Activated CD8-positive, alpha-beta memory T cell treated with anti-CD3 and anti-CD28 coated beads for 1 hour (primary cell): ENCODE data around the gene SPATA18.
"Not testable (repeated sequence)": the region's sequence is repeated elsewhere in the genome, so short reads cannot be mapped to it uniquely, and the experiment has no call there.

ENCODE experiments used
- DNase-seq, 2 donors: peaks; one replicate each; pipeline ENCODE4 v3.0.0-alpha.2; 2020; ENCODE audit warnings: low read depth in 1 of 2; ENCODE audit errors: extremely low read depth in 1 of 2

SPATA18 gene

DNA sequence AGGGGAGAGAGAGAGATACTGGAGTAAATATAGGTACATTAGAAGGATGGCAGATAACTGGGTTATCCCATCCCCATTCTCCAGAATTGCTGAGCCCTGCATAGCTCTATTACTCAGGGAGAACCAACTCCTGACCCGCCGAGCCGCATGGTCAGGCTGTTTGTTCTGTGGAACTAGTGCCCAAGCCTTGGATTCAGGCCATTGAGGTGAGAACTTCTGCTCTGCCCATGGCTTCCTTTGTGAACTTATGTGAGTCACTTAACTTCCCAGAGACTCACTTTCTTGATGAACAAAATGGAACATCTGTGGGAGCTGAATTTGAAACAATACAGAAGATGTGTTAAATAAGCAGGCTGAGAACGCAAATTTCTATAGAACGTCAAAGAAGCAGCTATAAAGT is 54.2 kb downstream of the SPATA18 start:
- no peak for DNase-seq

GRCh38 chr4:52106191-52106590 is 55.1 kb downstream of the SPATA18 start:
- no peak for DNase-seq

GRCh38 chr4:52106660-52107059 is 55.6 kb downstream of the SPATA18 start:
- no peak for DNase-seq

GRCh38 chr4:52107336-52107735 is 56.2 kb downstream of the SPATA18 start:
- no peak for DNase-seq

GRCh38 chr4:52107745-52108144 is 56.6 kb downstream of the SPATA18 start:
- no peak for DNase-seq

DNA sequence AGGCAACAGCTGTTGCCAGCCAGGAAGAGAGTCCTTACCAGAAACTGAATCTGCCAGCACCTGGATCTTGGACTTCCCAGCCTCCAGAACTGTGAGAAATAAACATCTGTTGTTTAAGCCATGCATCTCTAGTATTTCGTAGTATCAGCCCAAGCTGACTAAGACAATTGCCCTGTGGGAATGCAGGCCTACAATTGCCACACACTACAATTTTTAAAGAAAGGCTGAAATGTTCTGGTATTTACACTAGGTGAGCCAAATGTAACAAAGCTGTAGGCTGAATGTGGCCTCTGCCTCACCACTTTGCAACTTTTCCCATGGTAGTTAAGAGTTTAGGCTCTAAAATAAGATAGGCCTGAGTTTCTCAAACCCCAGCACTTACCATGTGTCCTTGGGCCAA is 59.1 kb downstream of the SPATA18 start:
- DNase-seq = no peak

GRCh38 chr4:52111995-52112394 is 60.9 kb downstream of the SPATA18 start:
- no peak for DNase-seq

DNA sequence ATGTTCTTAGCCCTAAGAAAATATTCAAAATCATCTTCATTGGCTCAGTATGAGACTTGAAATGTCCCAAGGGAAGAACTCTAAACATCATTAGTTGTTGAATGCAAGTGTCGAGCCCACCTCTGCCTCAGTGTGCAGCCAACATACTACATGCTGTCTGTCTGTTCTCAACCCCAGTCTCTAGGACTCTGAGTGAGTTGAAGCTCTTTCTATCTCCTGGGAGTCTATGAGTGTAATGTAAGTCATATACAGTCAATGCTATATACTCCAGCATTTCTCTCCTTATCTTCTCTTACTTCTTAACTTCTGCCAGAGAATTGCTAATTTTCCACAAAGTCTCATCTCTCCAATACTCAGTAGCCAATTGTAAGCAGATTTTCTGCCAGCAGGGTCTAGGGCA is 61.3 kb downstream of the SPATA18 start:
- no peak for DNase-seq

- DNase-seq = no peak
These were observed 65.5 kb downstream of the SPATA18 start for GRCh38 chr4:52116641-52117040.

DNA sequence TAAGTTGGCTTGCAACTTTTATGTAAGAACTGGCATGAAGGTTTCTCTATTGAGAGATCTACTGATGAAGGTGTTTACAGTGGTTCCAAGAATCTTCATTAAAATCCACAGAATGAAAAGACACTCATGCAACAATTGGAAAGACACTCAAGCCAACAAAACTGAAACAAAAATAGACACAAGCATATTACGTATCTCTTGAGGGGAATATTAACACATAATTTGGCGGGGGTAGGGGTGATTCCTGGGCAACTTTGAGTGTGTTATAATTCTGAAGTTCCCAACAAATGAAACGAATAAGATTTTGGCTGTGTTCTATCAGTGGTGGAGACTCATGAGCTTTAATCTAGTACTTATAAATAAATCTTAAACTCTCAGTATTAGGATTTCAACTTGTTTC is 75.1 kb downstream of the SPATA18 start:
- no peak for DNase-seq

GRCh38 chr4:52126966-52127365 is 75.9 kb downstream of the SPATA18 start:
- DNase-seq = no peak

DNA sequence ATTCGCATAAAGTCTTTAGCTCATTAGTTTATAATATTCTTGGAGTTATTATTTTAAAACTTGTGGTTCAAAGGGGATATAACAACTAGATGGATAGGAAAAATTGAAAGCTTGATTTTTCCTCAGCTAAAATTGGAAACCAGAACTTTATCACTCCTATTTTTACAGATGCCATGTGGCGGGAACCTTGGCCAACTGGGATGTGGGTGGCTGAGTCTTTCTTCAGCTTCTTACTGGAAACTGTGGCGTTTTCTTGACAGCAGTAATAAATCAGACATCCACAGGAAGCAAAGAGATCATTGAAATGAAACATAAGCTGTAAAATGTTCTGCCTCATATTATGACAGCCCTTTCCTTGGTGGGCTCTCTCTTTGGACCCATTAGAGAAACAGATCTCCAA is 84.1 kb downstream of the SPATA18 start:
- no peak for DNase-seq

DNA sequence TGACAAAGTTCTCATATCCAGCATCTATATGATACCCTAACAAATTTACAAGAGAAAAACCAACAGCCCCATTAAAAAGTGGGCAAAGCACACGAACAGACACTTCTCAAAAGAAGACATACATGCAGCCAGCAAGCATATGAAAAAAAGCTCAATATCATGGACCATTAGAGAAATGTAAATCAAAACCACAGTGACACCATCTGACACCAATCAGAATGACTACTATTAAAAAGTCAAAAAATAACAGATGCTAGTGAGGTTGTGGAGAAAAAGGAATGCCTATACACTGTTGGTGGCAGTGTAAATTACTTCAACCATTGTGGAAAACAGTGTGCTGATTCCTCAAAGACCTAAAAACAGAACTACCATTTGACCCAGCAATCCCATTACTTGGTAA is 86.0 kb downstream of the SPATA18 start:
- not testable (repeated sequence) for DNase-seq

- DNase-seq = no peak
These were observed 91.7 kb downstream of the SPATA18 start for GRCh38 chr4:52142816-52143215.

- DNase-seq = no peak
These were observed 92.7 kb downstream of the SPATA18 start for GRCh38 chr4:52143815-52144214.

- no peak for DNase-seq
These were observed 93.3 kb downstream of the SPATA18 start for GRCh38 chr4:52144372-52144771.
